HG03196 (cell line): ENCODE measurements around the gene TOGARAM2.

Experiments
- ATAC-seq: cut with Tn5 transposase; IDR thresholded peaks from one replicate; pipeline ENCODE4 v1.9.1; 2021; ENCODE audit not compliant: unreplicated experiment

Gene TOGARAM2

GRCh38 chr2:29053223-29053622 lies 72.1 kb downstream of the TOGARAM2 start:
- no peak for ATAC-seq

GRCh38 chr2:29053670-29054400 lies 72.7 kb downstream of the TOGARAM2 start:
- ATAC-seq = no peak

GRCh38 chr2:29054430-29054829 lies 73.3 kb downstream of the TOGARAM2 start:
- no peak for ATAC-seq

- ATAC-seq = no peak
These were observed 74.5 kb downstream of the TOGARAM2 start for GRCh38 chr2:29055601-29056000.

- no peak for ATAC-seq
These were observed 75.4 kb downstream of the TOGARAM2 start for GRCh38 chr2:29056452-29056851.

GRCh38 chr2:29057006-29057405 lies 75.9 kb downstream of the TOGARAM2 start:
- ATAC-seq = no peak

- no peak for ATAC-seq
These were observed 78.5 kb downstream of the TOGARAM2 start for GRCh38 chr2:29059624-29060023.

GRCh38 chr2:29060441-29060840 lies 79.3 kb downstream of the TOGARAM2 start:
- ATAC-seq = no peak

- no peak for ATAC-seq
These were observed 80.1 kb downstream of the TOGARAM2 start for GRCh38 chr2:29061176-29061575.

- ATAC-seq = no peak
These were observed 80.5 kb downstream of the TOGARAM2 start for GRCh38 chr2:29061616-29062015.

- ATAC-seq = no peak
These were observed 81.3 kb downstream of the TOGARAM2 start for GRCh38 chr2:29062371-29062770.

- no peak for ATAC-seq
These were observed 82.0 kb downstream of the TOGARAM2 start for GRCh38 chr2:29063056-29063455.

GRCh38 chr2:29063646-29064345 lies 82.7 kb downstream of the TOGARAM2 start:
- ATAC-seq = no peak

- no peak for ATAC-seq
These were observed 83.2 kb downstream of the TOGARAM2 start for GRCh38 chr2:29064346-29064715.

GRCh38 chr2:29064746-29065067 lies 83.6 kb downstream of the TOGARAM2 start:
- ATAC-seq = no peak

GRCh38 chr2:29065068-29065811 lies 84.1 kb downstream of the TOGARAM2 start:
- no peak for ATAC-seq

- no peak for ATAC-seq
These were observed 85.3 kb downstream of the TOGARAM2 start for GRCh38 chr2:29066271-29066860.

GRCh38 chr2:29066997-29067605 lies 86.0 kb downstream of the TOGARAM2 start:
- ATAC-seq = no peak

GRCh38 chr2:29068513-29068912 lies 87.4 kb downstream of the TOGARAM2 start:
- ATAC-seq = no peak

- ATAC-seq = no peak
These were observed 89.4 kb downstream of the TOGARAM2 start for GRCh38 chr2:29070526-29070925.
